ENCODE measurements around the gene ZSCAN22. TPM values are rescaled to one million over a fixed set of nuclear protein-coding genes. Genes with fewer than 3 reads are reported as not detected.

ZSCAN22 gene
- 2.1 to 3.0 TPM (median 2.4 TPM) in 5 replicates for total RNA-seq (2022; extraction: Qiagen RNA extraction)

DNA sequence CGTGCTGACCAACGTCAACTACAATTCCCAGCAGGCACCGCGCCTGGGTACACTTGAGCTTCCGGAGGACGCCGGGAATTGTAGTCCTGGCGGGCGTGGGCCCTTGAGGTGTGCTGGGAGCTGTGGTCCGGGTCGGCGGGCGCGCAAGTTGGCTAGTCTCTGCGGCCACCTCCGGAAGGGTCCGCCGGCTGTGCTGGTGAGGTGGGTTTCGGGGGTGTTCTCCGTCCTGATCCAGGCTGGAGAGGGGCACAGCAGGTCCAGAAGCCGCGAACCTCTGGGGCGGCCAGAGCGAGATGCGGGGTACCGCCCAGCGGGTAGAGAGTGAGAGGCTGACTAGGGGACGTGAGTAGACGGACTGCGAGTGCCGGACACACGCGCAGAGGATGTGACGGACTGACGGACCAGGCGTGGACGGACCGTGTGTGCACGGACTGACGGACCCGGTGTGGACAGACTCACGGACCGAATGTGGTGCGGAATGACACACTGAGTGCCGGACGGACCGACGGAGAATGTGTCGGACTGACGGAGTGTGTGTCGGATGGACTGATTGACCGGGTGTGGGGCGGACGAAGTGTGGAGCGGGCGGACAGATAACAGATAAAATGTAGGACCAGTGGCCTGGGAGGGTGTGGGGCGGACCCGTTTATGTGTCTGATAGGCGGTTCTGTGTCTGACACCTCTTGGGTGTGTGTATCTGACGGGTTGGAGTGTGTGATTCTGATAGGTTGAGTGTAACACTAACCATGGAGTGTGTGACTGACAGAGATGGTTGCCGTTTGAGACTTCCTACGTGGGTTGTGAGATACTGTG is at the start of gene ZSCAN22:
Gene ZSCAN22 (plus strand): TSS at position 81 of the 813 bp plus-strand sequence. CDS start 7,809 bp downstream, outside the sequence.

DNA sequence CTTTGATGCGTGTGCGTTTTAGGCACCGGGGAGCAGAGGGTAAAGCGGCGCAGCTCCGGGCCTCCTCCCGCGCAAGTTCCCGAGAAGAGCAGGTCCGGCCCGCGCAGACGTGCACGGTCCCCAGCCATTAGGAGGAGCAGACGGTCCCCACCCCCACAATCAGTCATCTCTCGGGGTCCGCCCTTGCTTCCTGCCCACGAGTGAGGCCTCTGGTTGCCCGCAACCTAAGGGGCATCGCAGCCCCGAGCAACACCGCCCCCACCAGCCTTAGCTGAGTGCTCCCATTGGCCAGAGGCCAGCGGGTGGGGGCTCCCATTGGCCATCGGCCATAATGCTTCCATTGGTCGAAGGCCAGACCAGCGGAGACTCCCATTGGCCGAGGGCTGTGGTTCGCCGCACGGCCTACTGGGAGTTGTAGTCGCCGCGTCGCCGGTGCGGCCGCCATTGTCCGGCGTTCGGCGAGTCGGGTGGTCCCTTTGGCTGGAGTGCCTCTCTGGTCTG is 48.2 kb upstream of the ZSCAN22 start, which contains the start of gene ZNF8:
Gene ZNF8 (plus strand): TSS at position 415 of the 501 bp plus-strand sequence. CDS start 127 bp downstream, outside the sequence.

DNA sequence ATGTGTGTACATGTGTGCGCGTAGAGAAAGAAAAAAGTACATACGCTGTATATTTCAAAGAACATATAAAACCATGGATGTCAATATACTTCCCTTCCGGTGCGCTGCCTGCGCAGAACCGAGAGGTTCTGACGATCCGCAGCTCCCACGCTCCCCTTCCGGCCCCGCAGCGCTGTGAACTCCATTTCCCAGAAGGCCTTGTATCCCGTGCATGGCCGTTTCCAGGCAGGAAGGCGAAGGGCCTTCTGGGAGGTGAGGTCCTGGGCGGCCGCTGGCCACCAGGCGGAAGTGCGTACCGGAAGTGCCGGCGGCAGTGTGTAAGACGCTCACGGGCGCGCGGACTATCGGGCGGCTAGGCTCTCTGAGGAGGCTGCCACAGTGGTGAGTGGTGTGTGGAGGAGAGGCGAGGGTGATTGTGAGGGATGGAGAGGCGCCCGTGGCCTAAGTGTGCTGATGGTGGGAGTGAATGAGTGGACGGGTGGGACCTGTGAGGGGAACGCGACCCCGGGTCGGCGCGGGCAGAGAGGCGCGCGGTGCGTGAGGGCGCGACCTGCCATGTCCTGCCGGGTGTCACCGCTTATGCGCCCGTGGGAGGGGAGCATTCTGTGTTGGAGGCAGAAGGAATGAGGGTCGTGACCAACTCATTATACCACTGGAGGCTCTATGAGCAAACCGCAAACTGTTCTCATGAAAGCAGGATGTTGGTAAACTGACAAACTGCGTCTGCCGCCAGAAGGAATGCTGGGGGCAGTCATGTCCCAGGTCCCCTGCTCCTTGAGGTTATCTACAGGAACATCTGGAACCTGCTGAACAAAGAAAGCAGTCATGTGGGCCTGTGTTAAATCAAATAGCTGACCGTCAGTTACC is 21.5 kb upstream of the ZSCAN22 start, which contains the start of gene ERVK3-1:
Gene ERVK3-1 (plus strand): TSS at position 313 of the 867 bp plus-strand sequence. CDS start 6,792 bp downstream, outside the sequence.

DNA sequence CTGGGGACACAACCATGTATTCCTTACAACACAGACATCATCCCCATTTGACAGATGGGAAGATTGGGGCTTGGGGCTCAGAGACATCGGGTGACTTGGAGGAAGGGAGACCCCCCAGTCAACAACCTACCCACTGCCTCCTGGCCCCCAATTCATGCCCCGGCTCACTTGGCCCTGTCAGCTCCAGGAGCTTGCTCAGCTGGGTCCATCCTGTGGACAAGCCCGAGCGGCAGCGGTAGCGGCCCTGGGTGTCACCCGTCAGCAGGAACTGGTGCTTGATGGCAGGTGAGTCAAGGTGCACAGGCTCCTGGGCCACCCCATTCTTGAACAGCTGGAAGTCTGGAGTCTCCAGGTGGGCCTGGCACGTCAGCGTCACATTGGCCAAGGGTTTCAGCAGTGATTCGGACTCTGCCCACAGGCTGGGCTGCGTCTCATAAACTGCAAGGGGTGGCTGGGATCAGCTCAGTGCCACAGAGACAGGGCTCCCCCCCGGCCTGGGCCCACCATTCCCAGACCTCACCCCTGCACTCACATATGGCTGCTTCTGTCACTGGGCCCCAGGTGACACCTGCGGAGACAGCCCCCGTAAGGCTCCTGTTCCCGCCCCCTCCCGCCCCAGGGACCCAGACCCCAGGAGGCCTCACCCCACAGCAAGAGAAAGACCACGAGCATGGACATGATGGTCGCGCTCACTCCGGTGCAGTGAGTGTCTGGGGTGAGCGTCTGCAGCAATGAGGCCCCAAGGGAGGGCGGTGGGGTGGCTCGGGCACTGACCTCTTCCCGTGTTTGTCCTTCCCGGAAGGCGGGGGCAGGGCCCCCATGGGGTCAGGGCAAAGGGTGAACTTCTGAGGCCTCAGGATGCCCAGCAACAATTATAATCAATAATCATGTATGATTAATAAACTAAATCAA is 26.2 kb downstream of the ZSCAN22 start, which contains the start of gene A1BG:
Gene A1BG (minus strand): TSS at position 733 of the 912 bp plus-strand sequence. CDS start 55 bp downstream, at position 678.

DNA sequence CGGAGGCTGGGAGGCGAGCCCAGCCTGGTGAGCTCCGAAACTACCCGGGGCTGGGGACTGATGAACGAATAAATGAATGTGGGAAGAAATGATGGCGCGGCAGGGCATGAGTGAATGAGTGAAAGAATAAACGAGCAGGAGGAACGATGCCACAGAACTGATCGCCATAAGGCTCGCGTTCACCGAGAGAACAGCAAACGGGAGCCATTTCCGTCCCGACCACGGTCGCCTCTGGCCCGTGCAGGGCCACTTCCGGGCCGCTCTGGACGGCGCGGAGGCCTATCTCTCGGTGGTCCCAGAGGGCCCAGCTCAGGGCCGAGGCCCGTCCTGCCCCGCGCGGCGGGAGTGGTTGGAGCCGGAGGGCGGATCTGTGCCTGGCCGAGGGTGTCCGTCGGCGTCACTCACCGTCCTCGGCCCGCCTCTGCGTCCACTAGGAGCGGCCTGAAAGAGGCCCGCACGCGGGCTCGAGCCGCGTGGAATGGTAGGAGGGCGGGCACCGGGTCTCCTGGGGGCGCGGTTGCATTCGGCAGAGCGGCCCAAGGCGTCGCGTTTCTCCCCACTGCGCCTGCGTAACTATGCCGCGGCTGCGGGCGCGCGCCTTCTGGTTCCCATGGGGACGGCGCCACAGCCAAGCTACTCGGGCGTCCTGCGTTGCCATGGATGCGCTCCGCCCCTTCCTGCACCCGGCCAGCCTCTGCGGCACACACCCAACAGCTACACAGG is 35.6 kb downstream of the ZSCAN22 start, which contains the start of gene ZNF497:
Gene ZNF497 (minus strand): TSS at position 480 of the 723 bp plus-strand sequence. CDS start 5,116 bp downstream, outside the sequence.

DNA sequence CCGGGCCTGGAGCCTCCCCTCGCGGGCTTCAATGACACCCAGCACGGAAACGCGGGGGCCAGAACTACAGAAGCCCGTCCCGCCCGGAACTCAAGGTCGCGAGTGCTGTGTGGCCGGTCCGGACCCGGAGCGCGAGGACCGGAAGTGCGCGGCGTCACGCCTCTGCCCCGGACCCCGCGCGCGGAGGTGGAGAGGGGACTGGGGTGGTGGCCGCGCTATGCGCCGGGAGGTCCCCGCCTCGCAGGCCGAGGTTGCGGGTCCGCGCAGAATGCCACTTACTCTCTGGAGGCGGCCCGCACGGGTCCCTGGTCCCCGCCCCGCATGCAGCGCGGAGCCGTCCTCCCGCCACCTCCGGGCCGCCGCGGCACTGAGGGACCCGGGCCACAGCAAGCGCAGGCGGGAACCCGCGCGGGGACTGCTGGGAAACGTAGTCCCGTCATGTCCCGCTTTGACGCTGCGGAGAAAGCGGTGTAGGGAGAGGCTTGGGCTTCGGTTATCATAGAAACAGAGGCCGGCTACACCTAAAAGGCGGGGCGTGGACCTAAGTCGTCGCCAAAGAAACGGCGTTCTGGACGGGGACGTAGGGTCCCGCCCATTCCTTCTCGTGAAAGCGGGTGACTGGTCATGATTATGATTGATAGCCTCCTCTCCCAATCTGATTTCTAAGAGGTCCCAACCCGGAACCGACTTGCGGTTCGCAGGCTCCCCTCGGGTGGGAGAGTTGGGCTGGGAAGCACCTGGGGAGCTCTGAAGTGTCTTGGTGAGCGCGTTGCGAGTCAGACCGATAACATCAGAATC is 54.1 kb downstream of the ZSCAN22 start, which contains the start of gene ZNF837:
Gene ZNF837 (minus strand): TSS at position 369 of the 798 bp plus-strand sequence. CDS start 11,698 bp downstream, outside the sequence.

DNA sequence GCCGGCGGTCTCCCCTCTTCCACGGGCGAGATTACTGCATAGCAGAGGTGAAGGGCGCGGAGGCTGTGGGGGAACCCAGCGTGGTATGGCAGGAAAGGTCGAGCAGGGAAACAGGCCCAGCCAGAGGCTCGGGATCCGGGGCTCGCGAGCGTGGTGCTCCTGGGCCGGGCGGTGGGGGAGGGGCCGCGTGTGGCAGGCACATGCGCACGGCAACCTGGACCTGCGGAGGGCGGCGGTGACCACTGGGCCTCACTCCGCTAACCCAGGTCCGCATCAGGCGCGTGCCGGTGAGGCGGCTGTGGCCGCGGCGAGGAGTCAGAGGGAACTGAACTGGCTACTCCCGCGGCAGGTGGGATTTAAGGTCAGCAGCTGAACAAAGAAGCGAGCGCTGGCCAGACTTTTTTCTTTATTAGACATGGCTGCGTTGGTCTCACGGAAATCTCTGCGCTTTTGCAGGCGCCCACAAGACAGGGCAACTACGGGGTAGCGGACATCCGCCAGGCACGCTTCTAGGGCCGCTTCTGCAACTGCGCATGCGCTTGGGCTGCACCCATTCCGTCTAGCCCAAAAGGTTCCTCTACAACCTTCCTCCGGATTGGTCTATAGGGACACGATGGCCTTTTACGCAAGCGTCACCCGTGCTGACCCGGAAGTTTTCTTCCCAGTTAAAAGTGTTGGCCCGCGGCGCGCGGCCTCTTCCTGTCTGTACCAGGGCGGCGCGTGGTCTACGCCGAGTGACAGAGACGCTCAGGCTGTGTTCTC is 60.0 kb downstream of the ZSCAN22 start, which contains the start of gene RPS5:
Gene RPS5 (plus strand): TSS at position 694 of the 762 bp plus-strand sequence. CDS start 869 bp downstream, outside the sequence.

Other genes starting within 250 kb of the ZSCAN22 start
- 2.2 to 5.8 TPM (median 2.4 TPM) in 5 replicates for gene ZSCAN18, start 228.8 kb upstream of the ZSCAN22 start, total RNA-seq (2022; extraction: Qiagen RNA extraction)
- 2.5 to 3.1 TPM (median 2.8 TPM) in 5 replicates for gene ZNF329, start 176.2 kb upstream of the ZSCAN22 start, total RNA-seq (2022; extraction: Qiagen RNA extraction)
- 11.6 to 15.2 TPM (median 12.8 TPM) in 5 replicates for gene ZNF274, start 143.9 kb upstream of the ZSCAN22 start, total RNA-seq (2022; extraction: Qiagen RNA extraction)
- gene ZNF544, start 98.1 kb upstream of the ZSCAN22 start, total RNA-seq (2022; extraction: Qiagen RNA extraction), result 15.5 to 24.6 TPM (median 17.5 TPM) in 5 replicates
- 0.80 to 1.2 TPM (median 0.93 TPM) in 5 replicates for gene ZNF8, start 48.0 kb upstream of the ZSCAN22 start, total RNA-seq (2022; extraction: Qiagen RNA extraction)
- 84.3 to 105 TPM (median 89.0 TPM) in 5 replicates for gene ERVK3-1, start 21.6 kb upstream of the ZSCAN22 start, total RNA-seq (2022; extraction: Qiagen RNA extraction)
- 8.7 to 15.9 TPM (median 14.4 TPM) in 5 replicates for gene A1BG, start 26.5 kb downstream of the ZSCAN22 start, total RNA-seq (2022; extraction: Qiagen RNA extraction)
- gene ZNF497, start 35.8 kb downstream of the ZSCAN22 start, total RNA-seq (2022; extraction: Qiagen RNA extraction), result 0.91 to 1.7 TPM (median 1.3 TPM) in 5 replicates
- 0.79 to 1.6 TPM (median 1.4 TPM) in 5 replicates for gene ZNF837, start 54.0 kb downstream of the ZSCAN22 start, total RNA-seq (2022; extraction: Qiagen RNA extraction)
- 2,297 to 2,583 TPM (median 2,408 TPM) in 5 replicates for gene RPS5, start 60.3 kb downstream of the ZSCAN22 start, total RNA-seq (2022; extraction: Qiagen RNA extraction)
- gene RNF225, start 68.7 kb downstream of the ZSCAN22 start, total RNA-seq (2022; extraction: Qiagen RNA extraction), result 0.18 to 0.37 TPM (median 0.23 TPM) in 4 of 5 replicates, not detected in the other
- gene ZNF584, start 81.7 kb downstream of the ZSCAN22 start, total RNA-seq (2022; extraction: Qiagen RNA extraction), result 16.9 to 19.7 TPM (median 18.2 TPM) in 5 replicates
- gene ZNF132, start 113.2 kb downstream of the ZSCAN22 start, total RNA-seq (2022; extraction: Qiagen RNA extraction), result 0.12 to 0.19 TPM (median 0.12 TPM) in 4 of 5 replicates, not detected in the other
- 6.3 to 6.9 TPM (median 6.6 TPM) in 5 replicates for gene ZNF324B, start 124.6 kb downstream of the ZSCAN22 start, total RNA-seq (2022; extraction: Qiagen RNA extraction)
- 9.1 to 11.1 TPM (median 10.4 TPM) in 5 replicates for gene ZNF324, start 140.1 kb downstream of the ZSCAN22 start, total RNA-seq (2022; extraction: Qiagen RNA extraction)
- gene ZNF446, start 149.4 kb downstream of the ZSCAN22 start, total RNA-seq (2022; extraction: Qiagen RNA extraction), result 10.2 to 13.0 TPM (median 12.3 TPM) in 5 replicates
- gene SLC27A5, start 185.0 kb downstream of the ZSCAN22 start, total RNA-seq (2022; extraction: Qiagen RNA extraction), result 21.6 to 34.9 TPM (median 30.9 TPM) in 5 replicates
- 14.1 to 20.4 TPM (median 19.7 TPM) in 5 replicates for gene ZBTB45, start 192.8 kb downstream of the ZSCAN22 start, total RNA-seq (2022; extraction: Qiagen RNA extraction)
- gene TRIM28, start 217.1 kb downstream of the ZSCAN22 start, total RNA-seq (2022; extraction: Qiagen RNA extraction), result 628 to 732 TPM (median 680 TPM) in 5 replicates
- gene CHMP2A, start 228.1 kb downstream of the ZSCAN22 start, total RNA-seq (2022; extraction: Qiagen RNA extraction), result 191 to 219 TPM (median 202 TPM) in 5 replicates
- gene UBE2M, start 231.6 kb downstream of the ZSCAN22 start, total RNA-seq (2022; extraction: Qiagen RNA extraction), result 130 to 146 TPM (median 138 TPM) in 5 replicates
- 10.2 to 17.3 TPM (median 15.3 TPM) in 5 replicates for gene MZF1, start 246.3 kb downstream of the ZSCAN22 start, total RNA-seq (2022; extraction: Qiagen RNA extraction)